Stimulated activated CD4-positive, alpha-beta T cell treated with anti-CD3 and anti-CD28 coated beads, Interleukin-1b, Interleukin-23, amount 100 ng/mL, for 1 hour (primary cell): ENCODE measurements around the gene TRMT11.

Experiments
- DNase-seq, 2 donors: peaks; one replicate each; pipeline ENCODE4 v3.0.0-alpha.2; 2020; ENCODE audit warnings: low read depth in 2 of 2

Gene TRMT11

DNA sequence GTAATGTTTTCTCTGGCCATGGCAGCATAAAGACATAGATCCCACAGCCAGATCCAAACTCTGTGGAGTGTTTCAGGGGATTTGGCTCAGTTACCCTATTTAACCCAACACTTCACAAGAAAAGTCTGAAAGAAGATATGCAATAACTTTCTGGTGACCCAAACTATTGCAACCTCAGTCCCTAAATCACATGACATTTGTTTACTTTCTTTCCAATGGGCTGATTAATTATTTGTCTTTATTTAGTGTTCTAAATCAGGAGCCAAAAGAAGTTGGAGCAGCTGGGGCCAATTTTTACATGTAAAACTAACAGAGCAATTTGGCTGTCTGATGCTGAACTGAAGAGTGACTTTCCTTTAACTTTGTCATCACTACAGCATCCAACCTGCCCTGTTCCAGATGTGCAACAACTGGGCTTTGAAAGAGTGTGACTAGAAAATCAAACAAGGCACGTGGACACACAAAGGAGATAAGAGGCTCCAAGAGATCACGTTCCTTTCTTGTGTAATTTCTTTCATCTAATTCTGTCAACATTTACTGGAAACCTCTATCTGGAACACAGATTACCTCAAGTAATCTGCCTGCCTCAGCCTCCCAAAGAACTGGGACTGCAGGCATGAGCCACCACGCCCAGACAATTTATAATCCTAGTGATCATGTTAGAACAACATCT is 90.8 kb downstream of the TRMT11 start:
- DNase-seq, result no peak

DNA sequence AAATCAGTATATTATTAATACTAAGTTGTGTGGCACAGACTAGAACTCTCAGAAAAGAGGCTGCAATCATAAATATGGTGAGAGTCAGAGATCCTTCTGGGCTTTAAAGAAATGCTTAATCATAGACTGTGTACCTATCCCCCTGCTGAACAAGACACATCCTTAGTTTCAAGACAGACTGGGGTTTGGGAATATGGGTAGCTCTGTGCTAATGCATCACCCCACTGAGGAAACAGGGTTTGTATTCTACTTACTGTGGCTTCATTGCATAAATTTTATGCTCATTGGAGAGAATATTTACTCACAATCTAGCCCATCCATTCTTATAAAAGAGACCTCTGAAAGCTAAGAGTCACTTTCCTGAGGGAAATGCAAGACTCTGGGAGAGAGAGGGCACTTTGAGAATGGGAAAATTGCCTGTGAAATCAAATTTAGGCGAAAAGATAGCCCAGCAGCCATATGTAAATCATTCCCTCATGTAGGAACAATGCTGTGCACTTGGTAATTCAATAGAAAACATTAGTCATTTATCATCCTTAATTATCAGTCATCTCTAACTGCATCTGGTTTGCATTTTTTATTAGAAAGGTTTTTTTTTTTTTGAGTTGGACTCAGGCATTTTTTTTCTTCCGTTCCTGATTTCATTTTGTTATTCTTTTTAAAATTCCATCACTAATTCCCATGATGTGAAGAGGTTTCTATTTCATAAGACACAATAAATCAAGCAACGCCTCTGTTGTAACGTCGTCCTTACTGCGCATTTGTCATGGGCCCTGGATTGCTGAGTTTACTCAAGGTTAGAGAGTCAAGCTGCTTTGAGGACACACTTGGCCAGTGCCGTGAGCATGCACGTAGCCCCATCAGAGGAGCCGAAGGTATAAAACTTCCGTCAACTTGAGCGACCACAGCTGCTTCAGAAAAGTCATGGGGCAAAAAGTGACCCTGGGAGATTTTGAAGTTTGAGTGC is 91.8 kb downstream of the TRMT11 start:
- DNase-seq, result no peak

DNA sequence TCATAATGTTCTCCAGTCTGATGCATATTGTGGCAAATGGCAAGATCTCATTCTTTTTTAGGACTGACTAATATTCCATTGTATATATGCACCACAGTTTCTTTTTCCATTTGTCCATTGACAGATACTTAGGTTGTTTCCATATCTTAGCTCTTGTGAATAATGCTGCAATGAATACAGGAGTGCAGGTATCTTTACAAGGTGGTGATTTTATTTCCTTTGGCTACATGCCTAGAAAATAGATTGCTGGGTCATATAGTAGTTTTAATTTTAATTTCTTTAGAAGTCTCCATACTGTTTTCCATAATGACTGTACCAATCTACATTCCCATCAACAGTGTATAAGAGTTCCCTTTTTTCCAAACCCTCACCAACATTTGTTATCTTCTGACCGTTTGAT is 97.5 kb downstream of the TRMT11 start:
- DNase-seq, result no peak

DNA sequence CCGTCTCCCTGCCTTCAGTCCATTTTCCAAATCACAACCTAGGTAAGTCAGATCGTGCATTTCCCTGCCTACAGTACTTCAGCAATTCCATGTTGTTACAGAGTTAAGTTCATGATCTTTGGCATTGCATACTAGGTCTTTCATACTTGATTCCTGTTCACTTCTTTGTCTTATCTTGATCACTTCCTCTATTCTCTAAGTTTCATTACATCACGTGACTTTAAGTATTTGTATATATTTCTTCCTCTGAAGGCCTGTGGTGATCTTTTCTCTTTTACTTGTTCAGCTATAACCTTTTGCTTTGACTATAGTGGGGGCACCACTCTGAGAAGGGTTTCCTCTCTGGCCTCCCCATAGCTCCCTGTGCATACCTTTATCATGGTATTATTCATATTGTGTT is 100.2 kb downstream of the TRMT11 start:
- DNase-seq, result no peak
